SK-N-MC (cell line): ENCODE results near the gene PPM1L.

Source experiments
- DNase-seq: peaks from one replicate; pipeline ENCODE4 v3.0.0-alpha.2; 2011; ENCODE audit warnings: low read depth, low spot score
- H3K27ac ChIP-seq: fragments of 200-600 bp; sonication (generic); 2 replicates; pipeline ENCODE4 v1.5.1; 2016; ENCODE audit warnings: mixed run types
- H3K36me3 ChIP-seq: fragments of 200-600 bp; sonication (generic); 2 replicates; pipeline ENCODE4 v1.6.1; 2017; ENCODE audit warnings: antibody characterized with exemption, low read length, mixed read lengths; ENCODE audit not compliant: insufficient read depth
- H3K4me3 ChIP-seq: fragments of 200-600 bp; sonication (generic); 2 replicates; pipeline ENCODE4 v1.5.1; 2016
- H3K9ac ChIP-seq: fragments of 200-600 bp; sonication (generic); 2 replicates; pipeline ENCODE4 v1.8.0; 2017; ENCODE audit warnings: mixed run types, mixed read lengths; ENCODE audit not compliant: insufficient read length
- H3K9me3 ChIP-seq: fragments of 200-600 bp; sonication (generic); 2 replicates; pipeline ENCODE4 v1.6.1; 2017; ENCODE audit warnings: low read depth, mild to moderate bottlenecking, antibody characterized with exemption, low read length, moderate library complexity, mixed read lengths
- EZH2 ChIP-seq: fragments of 200-600 bp; sonication (generic); IDR thresholded peaks from one replicate; pipeline ENCODE4 v1.6.1; 2017; ENCODE audit warnings: antibody characterized with exemption
- FOXP2 ChIP-seq: optimal IDR thresholded peaks from 2 replicates; pipeline ENCODE3; 2011; ENCODE audit warnings: mild to moderate bottlenecking, moderate library complexity; ENCODE audit not compliant: insufficient read depth; ENCODE audit errors: extremely low read length, control extremely low read depth
- POLR2AphosphoS5 ChIP-seq: IDR thresholded peaks from 2 replicates; pipeline ENCODE4 v1.6.1; 2012; ENCODE audit warnings: mild to moderate bottlenecking, low read depth, low read length, borderline replicate concordance

Gene PPM1L

GRCh38 chr3:161054860-161055604, 299.0 kb downstream of the PPM1L start:
- no peak for DNase-seq
- TF ChIP-seq EZH2 (no peak), POLR2AphosphoS5 (no peak), FOXP2 (no peak)
- Histone ChIP-seq H3K36me3 (no peaks in the 10 kb centered on the region), H3K27ac (no peak overlapping the region), H3K9ac (no peak overlapping the region), H3K4me3 (no peak overlapping the region), H3K9me3 (no peaks in the 10 kb centered on the region)

GRCh38 chr3:161064413-161064812, 308.4 kb downstream of the PPM1L start:
- no peak overlapping the region for H3K27ac ChIP-seq
- no peaks in the 10 kb centered on the region for H3K36me3 ChIP-seq
- H3K4me3 ChIP-seq, result no peak overlapping the region
- H3K9ac ChIP-seq, result no peak overlapping the region
- TF ChIP-seq POLR2AphosphoS5, result no peak
- no peak for TF ChIP-seq FOXP2
- no peak for TF ChIP-seq EZH2
- no peaks in the 10 kb centered on the region for H3K9me3 ChIP-seq
- no peak for DNase-seq

- Histone ChIP-seq H3K4me3 (no peak overlapping the region), H3K9me3 (no peaks in the 10 kb centered on the region), H3K27ac (no peak overlapping the region), H3K36me3 (no peaks in the 10 kb centered on the region), H3K9ac (no peak overlapping the region)
- TF ChIP-seq EZH2 (no peak), POLR2AphosphoS5 (no peak), FOXP2 (no peak)
- no peak for DNase-seq
These were observed 310.9 kb downstream of the PPM1L start for GRCh38 chr3:161066930-161067329.

GRCh38 chr3:161067335-161067734, 311.3 kb downstream of the PPM1L start:
- TF ChIP-seq EZH2 (no peak), FOXP2 (no peak), POLR2AphosphoS5 (no peak)
- H3K9ac ChIP-seq, result no peak overlapping the region
- no peak overlapping the region for H3K4me3 ChIP-seq
- H3K9me3 ChIP-seq, result no peaks in the 10 kb centered on the region
- H3K27ac ChIP-seq, result no peak overlapping the region
- no peak for DNase-seq
- H3K36me3 ChIP-seq, result no peaks in the 10 kb centered on the region

GRCh38 chr3:161069511-161070251, 313.6 kb downstream of the PPM1L start:
- no peak for DNase-seq
- Histone ChIP-seq H3K27ac (no peak overlapping the region), H3K36me3 (no peaks in the 10 kb centered on the region), H3K9ac (no peak overlapping the region), H3K9me3 (no peaks in the 10 kb centered on the region), H3K4me3 (no peak overlapping the region)
- no peak for TF ChIP-seq EZH2

GRCh38 chr3:161070252-161070930, 314.4 kb downstream of the PPM1L start:
- H3K9me3 ChIP-seq, result no peaks in the 10 kb centered on the region
- H3K27ac ChIP-seq, result no peak overlapping the region
- no peak for TF ChIP-seq EZH2
- TF ChIP-seq FOXP2, result no peak
- TF ChIP-seq POLR2AphosphoS5, result no peak
- H3K36me3 ChIP-seq, result no peaks in the 10 kb centered on the region
- no peak overlapping the region for H3K4me3 ChIP-seq
- no peak for DNase-seq
- H3K9ac ChIP-seq, result no peak overlapping the region

- H3K9me3 ChIP-seq, result no peaks in the 10 kb centered on the region
- no peak overlapping the region for H3K4me3 ChIP-seq
- DNase-seq, result no peak
- H3K36me3 ChIP-seq, result no peaks in the 10 kb centered on the region
- H3K27ac ChIP-seq, result no peak overlapping the region
- TF ChIP-seq POLR2AphosphoS5 (no peak), EZH2 (no peak), FOXP2 (no peak)
- H3K9ac ChIP-seq, result no peak overlapping the region
These were observed 315.1 kb downstream of the PPM1L start for GRCh38 chr3:161070980-161071663.

GRCh38 chr3:161072211-161072621, 316.2 kb downstream of the PPM1L start:
- H3K9me3 ChIP-seq, result no peaks in the 10 kb centered on the region
- DNase-seq, result peak; percentile 14
- no peak for TF ChIP-seq POLR2AphosphoS5
- TF ChIP-seq EZH2, result no peak
- TF ChIP-seq FOXP2, result no peak
- no peak overlapping the region for H3K27ac ChIP-seq
- H3K4me3 ChIP-seq, result no peak overlapping the region
- no peaks in the 10 kb centered on the region for H3K36me3 ChIP-seq
- no peak overlapping the region for H3K9ac ChIP-seq
